A549 treated with CpdA at 1 μM for 4 hours (cell line): ENCODE measurements around the gene DMKN. TPM values are rescaled to one million over a fixed set of nuclear protein-coding genes. Genes with fewer than 3 reads are reported as not detected.

Source experiments
- total RNA-seq: library from RNA; stranded (reverse); fragments of 200-300 nt; extraction: Qiagen RNA extraction; gene quantifications from 5 replicates; pipeline ENCODE4 v1.2.3, GENCODE V29; 2022; ENCODE audit warnings: low read depth

DMKN gene, protein sequence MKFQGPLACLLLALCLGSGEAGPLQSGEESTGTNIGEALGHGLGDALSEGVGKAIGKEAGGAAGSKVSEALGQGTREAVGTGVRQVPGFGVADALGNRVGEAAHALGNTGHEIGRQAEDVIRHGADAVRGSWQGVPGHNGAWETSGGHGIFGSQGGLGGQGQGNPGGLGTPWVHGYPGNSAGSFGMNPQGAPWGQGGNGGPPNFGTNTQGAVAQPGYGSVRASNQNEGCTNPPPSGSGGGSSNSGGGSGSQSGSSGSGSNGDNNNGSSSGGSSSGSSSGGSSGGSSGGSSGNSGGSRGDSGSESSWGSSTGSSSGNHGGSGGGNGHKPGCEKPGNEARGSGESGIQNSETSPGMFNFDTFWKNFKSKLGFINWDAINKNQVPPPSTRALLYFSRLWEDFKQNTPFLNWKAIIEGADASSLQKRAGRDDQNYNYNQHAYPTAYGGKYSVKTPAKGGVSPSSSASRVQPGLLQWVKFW
- 30.7 to 39.2 TPM (median 32.3 TPM) in 5 replicates for total RNA-seq

DNA sequence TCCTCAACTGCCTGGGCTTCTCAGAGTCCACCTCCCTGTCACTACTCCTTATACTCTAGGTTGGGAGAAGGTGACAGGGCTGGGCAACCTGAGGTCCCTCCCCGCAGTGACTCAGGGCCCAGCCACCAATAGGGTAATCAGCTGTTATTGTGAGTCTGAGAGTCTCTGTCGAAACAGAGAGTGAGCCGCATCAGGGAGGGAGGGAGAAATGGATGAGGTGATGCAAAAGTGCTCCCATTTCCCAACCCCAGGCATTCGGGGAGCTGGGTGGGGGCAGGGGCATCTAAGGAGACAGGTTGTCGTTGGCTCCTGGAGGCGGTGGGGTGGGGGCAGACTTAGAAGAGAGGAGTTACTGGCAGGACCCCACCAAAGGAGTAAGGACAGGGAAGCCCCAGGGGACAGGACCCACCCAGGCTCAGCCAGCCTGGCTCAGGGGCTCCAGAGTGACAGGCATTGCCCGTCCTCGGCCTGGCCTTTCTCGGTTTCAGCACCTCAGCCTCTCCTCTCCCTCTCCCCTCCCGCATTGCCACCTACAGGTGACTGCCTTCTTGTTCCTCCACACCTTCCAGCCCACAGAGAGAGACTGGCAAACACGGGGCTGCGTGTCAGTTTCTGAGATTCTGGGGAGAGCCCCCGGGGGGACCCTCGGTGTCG is at the start of gene DMKN:
TSS of gene DMKN (minus strand) at position 22 of the 654 bp plus-strand sequence. CDS start 174 bp downstream, outside the sequence.

DNA sequence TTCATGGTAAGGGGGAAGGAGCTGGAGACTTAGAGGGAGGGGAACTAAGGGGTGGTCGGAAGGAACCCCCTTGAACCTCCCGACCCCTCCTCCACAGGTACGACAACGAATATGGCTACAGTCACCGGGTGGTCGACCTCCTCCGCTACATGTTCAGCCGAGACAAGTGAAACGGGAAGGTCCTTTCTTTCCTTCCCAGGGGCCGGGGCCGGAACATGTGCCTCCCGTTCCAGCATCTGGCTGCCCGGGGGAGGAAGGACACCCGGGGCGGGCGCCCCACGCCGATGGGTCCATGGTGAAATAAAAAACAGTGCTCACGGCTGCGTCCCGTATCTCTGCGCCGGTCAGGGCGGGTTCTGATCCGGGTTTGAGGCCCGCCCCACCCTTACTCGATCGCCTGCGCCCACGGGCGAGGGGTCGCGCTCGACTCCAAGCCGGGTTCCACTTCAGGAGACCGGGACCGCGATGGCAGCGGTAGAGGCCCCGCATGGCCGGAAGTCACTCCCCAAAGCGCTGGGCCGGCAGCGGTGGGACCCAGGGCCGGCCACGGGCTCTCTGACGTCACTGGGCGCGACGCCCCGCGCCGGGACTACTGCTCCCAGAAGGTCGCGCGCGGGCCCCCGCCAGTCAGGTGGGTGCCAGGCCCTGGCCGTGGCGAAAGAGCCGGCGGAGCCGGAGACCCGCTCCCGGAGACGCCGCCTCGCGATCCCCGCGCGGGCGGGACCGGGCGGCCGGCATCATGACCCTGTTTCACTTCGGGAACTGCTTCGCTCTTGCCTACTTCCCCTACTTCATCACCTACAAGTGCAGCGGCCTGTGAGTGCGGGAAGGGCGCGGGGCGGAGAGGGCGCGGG is 31.8 kb upstream of the DMKN start, which contains the start of gene TMEM147:
TSS of gene TMEM147 (plus strand) at position 626 of the 854 bp plus-strand sequence. CDS start at position 740, 114 bp downstream.

DNA sequence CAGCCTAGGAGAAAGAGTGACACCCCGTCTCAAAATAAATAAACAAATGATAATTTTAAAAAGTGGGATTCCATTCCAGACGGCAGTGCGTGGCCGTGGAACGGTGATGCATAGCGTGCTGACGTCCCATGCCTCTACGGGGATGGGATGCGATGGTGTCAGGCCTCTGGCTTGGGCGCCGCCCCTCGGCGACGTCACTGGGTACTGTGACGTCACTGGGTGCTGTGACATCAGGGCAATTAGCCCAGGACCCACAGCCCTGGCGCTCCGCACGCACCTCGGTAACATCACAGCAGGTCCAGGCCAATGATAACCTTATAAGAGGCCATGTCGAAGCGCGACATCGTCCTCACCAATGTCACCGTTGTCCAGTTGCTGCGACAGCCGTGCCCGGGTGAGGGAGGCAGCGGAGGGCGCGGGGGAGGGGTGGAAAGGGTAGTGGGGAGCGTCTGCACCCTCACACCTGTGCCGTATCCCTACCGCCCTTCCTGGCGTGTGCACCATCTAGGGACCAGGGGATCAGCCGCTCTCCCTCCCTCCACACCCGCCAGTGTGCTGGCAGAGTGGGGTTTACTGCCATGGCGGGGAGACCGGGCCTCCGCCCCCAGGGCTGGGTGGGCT is 19.9 kb upstream of the DMKN start, which contains the start of gene GAPDHS:
TSS of gene GAPDHS (plus strand) at position 256 of the 621 bp plus-strand sequence. CDS start at position 328, 72 bp downstream.

DNA sequence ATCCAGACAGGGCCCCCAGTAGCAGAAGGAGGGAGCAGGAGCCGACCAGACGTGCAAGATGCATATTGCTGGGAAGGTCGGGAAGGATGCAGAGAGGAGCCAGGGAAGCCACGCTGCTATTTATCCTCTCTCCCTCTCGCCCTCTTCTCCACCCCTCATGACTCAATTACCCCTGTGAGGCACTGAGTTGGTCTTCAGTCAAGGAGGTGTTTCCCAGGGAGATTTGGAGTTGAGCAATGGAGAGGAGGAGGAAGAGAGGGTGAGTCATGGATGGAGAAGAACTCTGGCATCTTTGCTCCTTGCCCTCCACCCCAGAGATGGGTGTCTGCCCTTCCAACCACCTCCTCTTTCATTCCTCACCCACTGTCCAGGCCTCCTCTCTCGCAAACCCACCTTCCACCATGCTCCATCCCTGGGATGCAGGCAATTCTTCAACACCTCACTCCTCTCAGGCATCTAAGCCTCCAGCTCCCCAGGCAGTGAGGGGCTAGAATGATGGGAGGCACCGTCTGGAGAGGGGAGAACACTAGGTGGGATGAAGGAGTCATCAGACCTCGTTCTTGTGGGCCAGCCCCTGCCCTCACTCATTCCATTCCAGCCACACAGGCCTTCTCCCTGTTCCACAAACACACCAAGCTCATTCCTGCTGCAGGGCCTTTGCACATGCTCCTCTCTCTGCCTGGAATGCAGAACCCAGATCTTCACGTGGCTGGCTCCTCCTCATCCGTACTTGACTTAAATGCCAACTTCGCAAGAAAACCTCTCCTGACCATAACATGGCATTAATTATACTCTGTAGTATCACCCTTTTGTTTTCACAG is 15.0 kb upstream of the DMKN start, which contains the start of gene SBSN:
TSS of gene SBSN (minus strand) at position 94 of the 821 bp plus-strand sequence. CDS start at position 64, 30 bp downstream.

DNA sequence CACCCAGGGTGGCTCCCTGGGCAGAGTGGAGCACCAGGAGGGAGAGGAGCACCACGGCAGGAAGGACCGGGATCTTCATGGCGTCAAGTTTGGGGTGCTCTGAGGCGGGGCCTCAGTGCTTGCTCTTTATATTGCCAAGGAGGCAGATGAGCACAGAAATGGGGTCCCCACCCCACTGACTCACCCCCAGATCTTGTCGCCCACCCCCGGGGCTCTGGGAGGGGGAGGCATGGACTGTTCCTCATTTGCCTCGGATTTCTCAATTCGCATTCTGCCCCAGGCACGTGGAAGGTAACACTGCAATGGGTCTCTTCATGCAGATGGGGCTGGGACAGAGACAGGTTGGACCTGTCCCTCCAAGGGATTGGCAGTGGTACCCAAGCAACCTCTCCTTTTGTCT is 23.1 kb downstream of the DMKN start, which contains the start of gene KRTDAP:
TSS of gene KRTDAP (minus strand) at position 101 of the 400 bp plus-strand sequence. CDS start at position 79, 22 bp downstream.

DNA sequence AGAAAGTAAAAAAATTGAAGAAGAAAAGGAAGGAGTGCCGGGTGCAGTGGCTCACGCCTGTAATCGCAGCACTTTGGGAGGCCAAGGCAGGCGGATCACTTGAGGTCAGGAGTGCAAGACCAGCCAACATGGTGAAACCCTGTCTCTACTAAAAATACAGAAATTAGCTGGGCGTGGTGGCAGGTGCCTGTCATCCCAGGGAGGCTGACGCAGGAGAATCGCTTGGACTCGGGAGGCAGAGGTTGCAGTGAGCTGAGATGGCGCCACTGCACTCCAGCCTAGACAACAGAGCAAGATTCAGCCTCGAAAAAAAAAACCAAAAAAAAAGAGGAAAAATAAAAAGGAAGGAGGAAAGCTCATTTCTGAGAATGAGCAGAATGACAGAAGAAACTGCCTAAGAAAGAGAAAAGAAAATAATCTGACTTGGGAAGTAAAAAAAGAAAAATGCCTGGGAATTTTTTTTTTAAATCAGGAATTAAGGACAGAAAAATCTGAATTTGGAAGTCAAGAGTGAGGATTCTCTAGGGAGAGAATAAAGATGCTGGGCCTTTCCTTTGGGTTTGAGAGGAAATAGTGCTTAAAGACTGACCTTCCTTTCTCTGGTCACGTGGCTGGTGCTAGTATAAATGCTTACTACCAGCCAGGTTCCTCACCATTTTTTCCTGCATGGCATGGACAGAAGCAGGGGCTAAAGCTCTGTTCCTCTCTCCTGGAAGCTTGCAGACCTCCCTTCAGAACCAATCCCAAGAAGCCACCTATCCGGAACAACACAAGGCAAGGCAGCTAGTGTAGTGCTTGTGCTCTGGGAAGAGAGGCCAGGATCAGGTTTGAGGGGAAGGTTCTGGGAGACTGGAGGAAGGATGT is 65.6 kb downstream of the DMKN start, which contains the start of gene FFAR2:
TSS of gene FFAR2 (plus strand) at position 652 of the 864 bp plus-strand sequence. CDS start 1,458 bp downstream, outside the sequence.

Other genes with a start within 250 kb of the DMKN start
- gene USF2, start 244.7 kb downstream of the DMKN start, total RNA-seq, result 106 to 170 TPM (median 163 TPM) in 5 replicates
- gene HAMP, start 231.1 kb downstream of the DMKN start, total RNA-seq, result 0.05 to 0.73 TPM (median 0.13 TPM) in 3 of 5 replicates, not detected in the others
- not detected in 5 replicates for gene MAG, start 221.5 kb downstream of the DMKN start, total RNA-seq
- 0.59 to 1.4 TPM (median 0.90 TPM) in 5 replicates for gene CD22, start 184.5 kb downstream of the DMKN start, total RNA-seq
- gene FFAR1, start 165.7 kb downstream of the DMKN start, total RNA-seq, result not detected in 5 replicates
- gene FFAR3, start 155.2 kb downstream of the DMKN start, total RNA-seq, result not detected in 5 replicates
- not detected in 5 replicates for gene GPR42, start 142.6 kb downstream of the DMKN start, total RNA-seq
- 0.06 TPM in 1 of 5 replicates, not detected in the others for gene FFAR2, start 65.4 kb downstream of the DMKN start, total RNA-seq
- gene KRTDAP, start 23.2 kb downstream of the DMKN start, total RNA-seq, result not detected in 5 replicates
- 3.3 to 4.8 TPM (median 3.7 TPM) in 5 replicates for gene SBSN, start 14.7 kb upstream of the DMKN start, total RNA-seq
- not detected in 5 replicates for gene GAPDHS, start 19.8 kb upstream of the DMKN start, total RNA-seq
- gene TMEM147, start 32.0 kb upstream of the DMKN start, total RNA-seq, result 333 to 446 TPM (median 432 TPM) in 5 replicates
- gene ATP4A, start 50.0 kb upstream of the DMKN start, total RNA-seq, result 0.01 TPM in 1 of 5 replicates, not detected in the others
- gene PMIS2, start 72.5 kb upstream of the DMKN start, total RNA-seq, result not detected in 5 replicates
- gene HAUS5, start 99.1 kb upstream of the DMKN start, total RNA-seq, result 12.9 to 17.2 TPM (median 14.8 TPM) in 5 replicates
- 143 to 210 TPM (median 201 TPM) in 5 replicates for gene RBM42, start 115.4 kb upstream of the DMKN start, total RNA-seq
- gene ETV2, start 128.1 kb upstream of the DMKN start, total RNA-seq, result 1.5 to 2.6 TPM (median 2.4 TPM) in 5 replicates
- 1,280 to 1,484 TPM (median 1,422 TPM) in 5 replicates for gene COX6B1, start 134.7 kb upstream of the DMKN start, total RNA-seq
- gene UPK1A, start 152.9 kb upstream of the DMKN start, total RNA-seq, result 0.62 to 1.1 TPM (median 0.86 TPM) in 5 replicates
- not detected in 5 replicates for gene ZBTB32, start 190.9 kb upstream of the DMKN start, total RNA-seq
- gene KMT2B, start 204.4 kb upstream of the DMKN start, total RNA-seq, result 51.4 to 66.0 TPM (median 58.9 TPM) in 5 replicates
- gene IGFLR1, start 228.8 kb upstream of the DMKN start, total RNA-seq, result 9.3 to 12.6 TPM (median 11.0 TPM) in 5 replicates
- gene U2AF1L4, start 231.8 kb upstream of the DMKN start, total RNA-seq, result 26.6 to 28.4 TPM (median 27.0 TPM) in 5 replicates
- 278 to 327 TPM (median 289 TPM) in 5 replicates for gene PSENEN, start 232.0 kb upstream of the DMKN start, total RNA-seq
- gene LIN37, start 234.9 kb upstream of the DMKN start, total RNA-seq, result 17.4 to 27.7 TPM (median 23.3 TPM) in 5 replicates
- 0.26 to 0.50 TPM (median 0.38 TPM) in 5 replicates for gene HSPB6, start 243.4 kb upstream of the DMKN start, total RNA-seq
- 23.9 to 34.7 TPM (median 27.4 TPM) in 5 replicates for gene PROSER3, start 244.5 kb upstream of the DMKN start, total RNA-seq